ENCODE results near the gene IQSEC1.

GRCh38 chr3:12895391-12896062 is 177.7 kb downstream of the IQSEC1 start:
- TF ChIP-seq CTCF (IDR thresholded peaks at IDR 0.05; ENCODE audit: control extremely low read depth in 1 of 3, insufficient read depth in 1 of 3, low read depth in 1 of 3, low read length in 3 of 3) = no peak
- no peak for TF ChIP-seq POLR2A (IDR thresholded peaks at IDR 0.05; ENCODE audit: control extremely low read depth in 1 of 2, low read depth in 2 of 2, low read length in 2 of 2)
- TF ChIP-seq TCF12 (IDR thresholded peaks at IDR 0.05; ENCODE audit: low read depth, low read length) = no peak
- TF ChIP-seq PHF8 (conservative IDR thresholded peaks at IDR 0.05; ENCODE audit: low read depth, low read length) = no peak
- TF ChIP-seq MAX (IDR thresholded peaks at IDR 0.05) = no peak
- no peak for TF ChIP-seq POLR2AphosphoS5 (IDR thresholded peaks at IDR 0.05; ENCODE audit: low read depth, low read length)
- TF ChIP-seq SP1 (IDR thresholded peaks at IDR 0.05; ENCODE audit: low read depth, low read length) = no peak
- no peak for TF ChIP-seq CBX8 (IDR thresholded peaks at IDR 0.05; ENCODE audit: borderline replicate concordance, low read depth, low read length)
- TF ChIP-seq SIN3A (conservative IDR thresholded peaks at IDR 0.05 in 1 of 2, IDR thresholded peaks at IDR 0.05 in 1 of 2; ENCODE audit: low read depth in 1 of 2, low read length in 2 of 2) = no peak
- TF ChIP-seq JUN (IDR thresholded peaks at IDR 0.05; ENCODE audit: low read depth, low read length) = no peak
